DOHH2 (cell line): Measurements from ENCODE around the gene RHOC.
"Not testable (repeated sequence)": the region's sequence is repeated elsewhere in the genome, so short reads cannot be mapped to it uniquely, and the experiment has no call there.

ENCODE experiments used
- H3F3A ChIP-seq: fragments of 200-600 bp; sonication (generic), shearing (Covaris generic); 2 replicates; pipeline ENCODE4 v1.6.0; 2016; ENCODE audit warnings: antibody characterized with exemption, mild to moderate bottlenecking; ENCODE audit not compliant: control insufficient read depth, insufficient read depth
- H3K27ac ChIP-seq: fragments of 200-600 bp; sonication (generic); 2 replicates; pipeline ENCODE4 v1.5.1; 2014; ENCODE audit warnings: low read depth, mild to moderate bottlenecking, low read length, moderate library complexity
- H3K27me3 ChIP-seq: fragments of 200-600 bp; sonication (generic); 2 replicates; pipeline ENCODE4 v1.6.1; 2014; ENCODE audit warnings: mild to moderate bottlenecking, low read length, mixed read lengths; ENCODE audit not compliant: control insufficient read depth
- H3K36me3 ChIP-seq: fragments of 200-600 bp; sonication (generic); 2 replicates; pipeline ENCODE4 v1.6.1; 2014; ENCODE audit warnings: mild to moderate bottlenecking, low read length, moderate library complexity, mixed read lengths; ENCODE audit not compliant: control insufficient read depth
- H3K4me1 ChIP-seq: fragments of 200-600 bp; sonication (generic); 2 replicates; pipeline ENCODE4 v1.6.1; 2014; ENCODE audit warnings: mild to moderate bottlenecking, low read length, mixed read lengths; ENCODE audit not compliant: control insufficient read depth
- H3K4me2 ChIP-seq: fragments of 200-600 bp; sonication (generic); 2 replicates; pipeline ENCODE4 v1.6.0; 2014; ENCODE audit warnings: mild to moderate bottlenecking, low read length, moderate library complexity
- H3K4me3 ChIP-seq: fragments of 200-600 bp; sonication (generic); 2 replicates; pipeline ENCODE4 v1.5.1; 2014; ENCODE audit warnings: mild to moderate bottlenecking, low read length, mixed read lengths
- H3K79me2 ChIP-seq: fragments of 200-600 bp; sonication (generic); 2 replicates; pipeline ENCODE4 v1.6.1; 2014; ENCODE audit warnings: mild to moderate bottlenecking, low read length, mixed read lengths; ENCODE audit not compliant: control insufficient read depth
- H3K9me2 ChIP-seq: fragments of 200-600 bp; sonication (generic); replicated peaks from 2 replicates; pipeline ENCODE4 v1.6.1; 2014; ENCODE audit warnings: mild to moderate bottlenecking, low read length, mixed read lengths; ENCODE audit not compliant: control insufficient read depth
- H3K9me3 ChIP-seq: fragments of 200-600 bp; sonication (generic); 2 replicates; pipeline ENCODE4 v1.6.1; 2014; ENCODE audit warnings: antibody characterized with exemption, low read length, mixed read lengths; ENCODE audit not compliant: control insufficient read depth, insufficient read depth
- H4K20me1 ChIP-seq: fragments of 200-600 bp; sonication (generic); 2 replicates; pipeline ENCODE4 v1.6.0; 2014; ENCODE audit warnings: low read depth, mild to moderate bottlenecking, antibody characterized with exemption, low read length, moderate library complexity; ENCODE audit not compliant: control insufficient read depth, insufficient read depth
- EZH2phosphoT487 ChIP-seq: fragments of 200-600 bp; sonication (generic); IDR thresholded peaks from 2 replicates; pipeline ENCODE4 v1.6.1; 2017; ENCODE audit warnings: borderline replicate concordance, mild to moderate bottlenecking, antibody characterized with exemption, low read length, moderate library complexity, mixed read lengths
- TF ChIP-seq, protein P1 (sequence below): fragments of 200-600 bp; sonication (generic); IDR thresholded peaks from one replicate; pipeline ENCODE4 v1.5.1; 2014; ENCODE audit warnings: antibody characterized with exemption, mild to moderate bottlenecking, low read depth, low read length; ENCODE audit not compliant: poor library complexity, severe bottlenecking

The RHOC gene

DNA sequence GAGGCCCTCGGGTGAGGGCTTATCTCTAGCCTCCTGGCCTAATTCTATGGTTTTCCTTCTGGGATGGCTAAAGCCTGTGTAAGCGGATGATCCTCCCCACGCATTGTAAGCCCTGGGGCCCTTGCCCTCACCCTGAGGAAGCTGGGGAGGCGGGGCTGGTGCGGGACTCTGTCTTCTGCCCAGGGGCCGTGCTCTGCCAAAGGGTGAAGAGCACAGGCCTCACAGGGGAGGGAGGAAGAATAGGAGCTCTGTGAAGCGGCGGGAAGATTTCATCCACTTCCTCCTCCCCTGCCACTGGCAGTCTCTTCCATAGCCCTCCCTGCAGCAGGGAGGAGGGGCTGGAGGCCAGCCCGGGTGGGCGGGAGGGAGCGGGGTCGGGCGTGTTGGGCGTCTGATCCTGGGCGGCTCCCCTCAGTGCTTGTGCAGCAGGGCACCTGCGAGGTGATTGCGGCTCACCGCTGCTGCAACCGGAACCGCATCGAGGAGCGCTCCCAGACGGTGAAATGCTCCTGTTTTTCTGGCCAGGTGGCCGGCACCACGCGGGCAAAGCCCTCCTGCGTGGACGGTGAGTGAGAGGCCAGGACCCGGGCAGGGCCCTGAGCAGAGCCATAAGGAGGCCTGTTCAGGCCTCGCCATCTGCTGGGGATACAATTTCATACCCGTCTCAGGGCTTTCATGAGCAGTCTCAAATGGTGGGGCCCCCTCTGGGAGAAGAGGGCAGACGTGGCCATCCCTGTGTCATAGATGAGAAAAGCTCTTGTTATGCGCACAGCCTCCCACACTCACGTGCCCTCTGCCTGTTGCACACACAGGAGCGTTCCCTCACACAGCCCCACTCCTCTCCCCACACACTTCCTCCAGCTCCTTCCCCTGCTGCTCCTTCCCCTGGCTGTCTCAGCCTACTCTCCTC, 15.9 kb upstream of the RHOC start:
- Histone ChIP-seq H3K27ac (no peak overlapping the region), H3K27me3 (peaks cover 16% of the 10 kb centered on the region), H3K4me2 (no peak overlapping the region), H3F3A (no peaks in the 10 kb centered on the region), H3K9me2 (no peaks in the 10 kb centered on the region), H3K79me2 (no peaks in the 10 kb centered on the region), H3K4me1 (peaks cover 11% of the 10 kb centered on the region; the same call in 1 of the 2 replicates), H3K9me3 (no peaks in the 10 kb centered on the region), H3K4me3 (no peak overlapping the region), H4K20me1 (no peaks in the 10 kb centered on the region), H3K36me3 (no peaks in the 10 kb centered on the region)
- no peak for TF ChIP-seq EZH2phosphoT487
- TF ChIP-seq, protein P1, sequence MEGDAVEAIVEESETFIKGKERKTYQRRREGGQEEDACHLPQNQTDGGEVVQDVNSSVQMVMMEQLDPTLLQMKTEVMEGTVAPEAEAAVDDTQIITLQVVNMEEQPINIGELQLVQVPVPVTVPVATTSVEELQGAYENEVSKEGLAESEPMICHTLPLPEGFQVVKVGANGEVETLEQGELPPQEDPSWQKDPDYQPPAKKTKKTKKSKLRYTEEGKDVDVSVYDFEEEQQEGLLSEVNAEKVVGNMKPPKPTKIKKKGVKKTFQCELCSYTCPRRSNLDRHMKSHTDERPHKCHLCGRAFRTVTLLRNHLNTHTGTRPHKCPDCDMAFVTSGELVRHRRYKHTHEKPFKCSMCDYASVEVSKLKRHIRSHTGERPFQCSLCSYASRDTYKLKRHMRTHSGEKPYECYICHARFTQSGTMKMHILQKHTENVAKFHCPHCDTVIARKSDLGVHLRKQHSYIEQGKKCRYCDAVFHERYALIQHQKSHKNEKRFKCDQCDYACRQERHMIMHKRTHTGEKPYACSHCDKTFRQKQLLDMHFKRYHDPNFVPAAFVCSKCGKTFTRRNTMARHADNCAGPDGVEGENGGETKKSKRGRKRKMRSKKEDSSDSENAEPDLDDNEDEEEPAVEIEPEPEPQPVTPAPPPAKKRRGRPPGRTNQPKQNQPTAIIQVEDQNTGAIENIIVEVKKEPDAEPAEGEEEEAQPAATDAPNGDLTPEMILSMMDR: no peak

DNA sequence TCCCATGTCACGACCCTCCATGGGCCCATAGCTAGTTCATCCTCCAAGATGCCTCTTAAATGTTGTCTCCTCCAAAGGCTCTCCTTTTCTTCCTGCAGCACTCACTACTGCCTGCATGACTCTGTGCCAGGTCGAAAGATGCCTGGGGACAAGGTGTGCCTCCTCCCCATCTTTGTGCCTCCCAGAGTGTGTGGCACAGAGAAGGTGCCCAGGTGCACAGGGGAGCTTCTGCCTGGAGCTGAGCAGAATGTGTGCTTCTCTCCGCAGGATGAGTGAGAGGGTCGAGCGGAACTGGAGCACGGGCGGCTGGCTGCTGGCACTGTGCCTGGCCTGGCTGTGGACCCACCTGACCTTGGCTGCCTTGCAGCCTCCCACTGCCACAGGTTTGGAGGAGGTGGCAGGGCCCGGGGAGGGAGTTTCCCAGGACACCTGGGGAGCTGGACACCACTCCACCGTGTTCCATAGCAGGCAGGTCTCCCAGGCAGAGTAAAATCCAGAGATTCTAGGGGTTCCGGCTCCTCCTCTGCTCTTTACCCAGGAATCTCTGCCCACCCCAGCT, 15.1 kb upstream of the RHOC start:
- Histone ChIP-seq H3F3A (no peaks in the 10 kb centered on the region), H3K79me2 (no peaks in the 10 kb centered on the region), H3K4me2 (no peak overlapping the region), H4K20me1 (no peaks in the 10 kb centered on the region), H3K4me3 (no peak overlapping the region), H3K36me3 (no peaks in the 10 kb centered on the region), H3K27ac (no peak overlapping the region), H3K9me3 (no peaks in the 10 kb centered on the region), H3K9me2 (no peaks in the 10 kb centered on the region), H3K27me3 (peaks cover 24% of the 10 kb centered on the region), H3K4me1 (peaks cover 13% of the 10 kb centered on the region; the same call in 1 of the 2 replicates)
- no peak for TF ChIP-seq EZH2phosphoT487
- TF ChIP-seq, protein P1: no peak

DNA sequence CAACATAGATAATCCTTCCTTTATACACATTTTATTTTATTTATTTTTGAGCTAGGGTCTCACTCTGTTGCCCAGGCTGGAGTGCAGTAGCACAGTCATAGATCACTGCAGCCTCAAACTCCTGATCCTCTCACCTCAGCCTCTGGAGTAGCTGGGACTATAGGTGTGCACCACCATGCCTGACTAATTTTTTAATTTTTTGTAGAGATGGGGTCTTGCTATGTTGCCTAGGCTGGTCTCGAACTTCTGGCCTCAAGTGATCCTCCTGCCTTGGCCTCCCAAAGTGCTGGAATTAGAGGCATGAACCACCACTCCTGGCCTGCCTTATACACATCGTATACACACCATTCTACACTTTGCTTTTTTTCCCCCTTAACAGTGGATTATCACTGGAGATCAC, 14.4 kb upstream of the RHOC start:
- not testable (repeated sequence) for H3K4me2 ChIP-seq, H3K79me2 ChIP-seq, H3K4me3 ChIP-seq, H4K20me1 ChIP-seq, H3K27ac ChIP-seq, H3K36me3 ChIP-seq, H3K9me2 ChIP-seq, H3K9me3 ChIP-seq, H3F3A ChIP-seq
- Histone ChIP-seq H3K27me3 (peaks cover 24% of the 10 kb centered on the region), H3K4me1 (peaks cover 13% of the 10 kb centered on the region; the same call in 1 of the 2 replicates)

DNA sequence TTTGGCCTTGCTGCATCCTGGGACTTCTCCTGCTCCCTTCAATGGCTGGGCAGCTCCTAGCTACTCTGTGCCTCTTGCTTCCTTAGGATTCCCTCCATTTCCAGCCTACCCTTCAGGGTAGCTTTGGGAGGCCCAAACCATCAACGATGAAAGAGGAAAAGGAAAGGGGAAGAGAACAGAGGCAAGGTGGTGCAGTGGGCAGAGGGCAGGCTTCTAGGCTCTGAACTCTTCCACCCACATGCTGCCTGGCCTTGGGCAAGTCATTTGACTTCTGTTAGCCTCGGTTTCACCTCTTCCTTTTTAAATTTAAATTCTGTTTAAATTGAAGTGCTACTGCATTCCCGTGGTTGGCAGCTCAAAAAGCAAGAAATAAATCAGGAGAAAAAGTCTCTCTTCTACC, 13.9 kb upstream of the RHOC start:
- TF ChIP-seq, protein P1: no peak
- no peak for TF ChIP-seq EZH2phosphoT487
- no peaks in the 10 kb centered on the region for H3K9me3 ChIP-seq
- H4K20me1 ChIP-seq: no peaks in the 10 kb centered on the region
- no peaks in the 10 kb centered on the region for H3F3A ChIP-seq
- peaks cover 18% of the 10 kb centered on the region for H3K4me1 ChIP-seq
- peaks cover 24% of the 10 kb centered on the region for H3K27me3 ChIP-seq
- H3K4me2 ChIP-seq: no peak overlapping the region
- no peak overlapping the region for H3K27ac ChIP-seq
- no peak overlapping the region for H3K4me3 ChIP-seq
- no peaks in the 10 kb centered on the region for H3K79me2 ChIP-seq
- H3K36me3 ChIP-seq: no peaks in the 10 kb centered on the region
- H3K9me2 ChIP-seq: no peaks in the 10 kb centered on the region
